MCF 10A (cell line): ENCODE results near the gene CCDC141. TPM values are rescaled to one million over a fixed set of nuclear protein-coding genes. Genes with fewer than 3 reads are reported as not detected.

Source experiments
- BruUV-seq: library from RNA; stranded (reverse); fragments of 400-500 nt; replicated peaks from 2 replicates; lab custom pipeline; 2021; lab: Mats Ljungman, UMichigan
- CTCF ChIA-PET: fragments of 300-600 bp; sonication (Branson Sonifier 250); formaldehyde crosslinking; extraction: SDS; loops from one replicate; lab custom pipeline; 2021; ENCODE audit warnings: antibody characterized with exemption, inconsistent platforms; lab: Yijun Ruan, JAX
- POLR2A ChIA-PET: fragments of 300-600, 350-650 bp; sonication (Branson Sonifier 250); formaldehyde crosslinking; extraction: SDS; loops from one replicate; lab custom pipeline; 2020; ENCODE audit warnings: antibody characterized with exemption, inconsistent platforms; lab: Yijun Ruan, JAX
- DNase-seq: peaks from one replicate; pipeline ENCODE4 v3.0.0-alpha.2; 2018; ENCODE audit not compliant: unreplicated experiment
- H3K27ac Mint-ChIP-seq: one replicate; pipeline ENCODE4 v1.8.0; 2022; ENCODE audit warnings: mild to moderate bottlenecking, low read depth, mixed read lengths; ENCODE audit not compliant: unreplicated experiment
- H3K27me3 Mint-ChIP-seq: one replicate; pipeline ENCODE4 v1.8.0; 2022; ENCODE audit warnings: mixed read lengths; ENCODE audit not compliant: insufficient read depth, unreplicated experiment
- H3K36me3 Mint-ChIP-seq: one replicate; pipeline ENCODE4 v1.8.0; 2022; ENCODE audit warnings: mild to moderate bottlenecking, moderate library complexity, mixed read lengths; ENCODE audit not compliant: insufficient read depth, unreplicated experiment
- H3K4me1 Mint-ChIP-seq: one replicate; pipeline ENCODE4 v1.8.0; 2022; ENCODE audit warnings: mixed read lengths; ENCODE audit not compliant: insufficient read depth, unreplicated experiment
- H3K4me3 Mint-ChIP-seq: one replicate; pipeline ENCODE4 v1.8.0; 2022; ENCODE audit warnings: mild to moderate bottlenecking, moderate library complexity, mixed read lengths; ENCODE audit not compliant: unreplicated experiment
- H3K9me3 Mint-ChIP-seq: one replicate; pipeline ENCODE4 v1.8.0; 2022; ENCODE audit warnings: mixed read lengths; ENCODE audit not compliant: unreplicated experiment
- intact Hi-C: fragments of 100-400 bp; cut with micrococcal nuclease; formaldehyde crosslinking; loops from 2 replicates; pipeline ENCODE4 v1.14.1; 2022
- total RNA-seq: library from RNA; stranded (reverse); gene quantifications from 2 replicates; pipeline ENCODE4 v1.2.3, GENCODE V29; 2022
- TF ChIP-seq, protein P1 (sequence below): fragments of 200-600 bp; IDR thresholded peaks from one replicate; pipeline ENCODE4 v1.8.0; 2022; ENCODE audit warnings: antibody characterized with exemption, mild to moderate bottlenecking; ENCODE audit not compliant: unreplicated experiment

The CCDC141 gene
- total RNA-seq, 1 experiment from 2014 or later: not detected

GRCh38 chr2:178848335-178848734, 201.6 kb downstream of the CCDC141 start:
- H3K4me1 Mint-ChIP-seq: no peaks in the 10 kb centered on the region
- no peaks in the 10 kb centered on the region for H3K27me3 Mint-ChIP-seq
- no peaks in the 10 kb centered on the region for H3K36me3 Mint-ChIP-seq
- H3K4me3 Mint-ChIP-seq: no peak overlapping the region
- ChIA-PET CTCF (interaction anchor here (1.1 kb wide), 1 partner anchor 281 kb away, joined by 3 read pairs; no protein-coding TSS in a partner anchor), POLR2A (no interaction called here)
- TF ChIP-seq, protein P1, sequence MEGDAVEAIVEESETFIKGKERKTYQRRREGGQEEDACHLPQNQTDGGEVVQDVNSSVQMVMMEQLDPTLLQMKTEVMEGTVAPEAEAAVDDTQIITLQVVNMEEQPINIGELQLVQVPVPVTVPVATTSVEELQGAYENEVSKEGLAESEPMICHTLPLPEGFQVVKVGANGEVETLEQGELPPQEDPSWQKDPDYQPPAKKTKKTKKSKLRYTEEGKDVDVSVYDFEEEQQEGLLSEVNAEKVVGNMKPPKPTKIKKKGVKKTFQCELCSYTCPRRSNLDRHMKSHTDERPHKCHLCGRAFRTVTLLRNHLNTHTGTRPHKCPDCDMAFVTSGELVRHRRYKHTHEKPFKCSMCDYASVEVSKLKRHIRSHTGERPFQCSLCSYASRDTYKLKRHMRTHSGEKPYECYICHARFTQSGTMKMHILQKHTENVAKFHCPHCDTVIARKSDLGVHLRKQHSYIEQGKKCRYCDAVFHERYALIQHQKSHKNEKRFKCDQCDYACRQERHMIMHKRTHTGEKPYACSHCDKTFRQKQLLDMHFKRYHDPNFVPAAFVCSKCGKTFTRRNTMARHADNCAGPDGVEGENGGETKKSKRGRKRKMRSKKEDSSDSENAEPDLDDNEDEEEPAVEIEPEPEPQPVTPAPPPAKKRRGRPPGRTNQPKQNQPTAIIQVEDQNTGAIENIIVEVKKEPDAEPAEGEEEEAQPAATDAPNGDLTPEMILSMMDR: no peak
- BruUV-seq: no TSS peak
- DNase-seq: no peak
- intact Hi-C loops: no loop called here
- H3K9me3 Mint-ChIP-seq: peaks cover 5% of the 10 kb centered on the region
- H3K27ac Mint-ChIP-seq: no peak overlapping the region

- BruUV-seq: no TSS peak
- Mint-ChIP-seq H3K27ac (no peak overlapping the region), H3K4me3 (no peak overlapping the region), H3K36me3 (no peaks in the 10 kb centered on the region), H3K27me3 (no peaks in the 10 kb centered on the region), H3K4me1 (no peaks in the 10 kb centered on the region), H3K9me3 (peaks cover 5% of the 10 kb centered on the region)
- CTCF ChIA-PET: no interaction called here
- intact Hi-C loops: no loop called here
- POLR2A ChIA-PET: no interaction called here
- DNase-seq: no peak
- TF ChIP-seq, protein P1: no peak
Observed at GRCh38 chr2:178846458-178846802, 203.5 kb downstream of the CCDC141 start.

DNA sequence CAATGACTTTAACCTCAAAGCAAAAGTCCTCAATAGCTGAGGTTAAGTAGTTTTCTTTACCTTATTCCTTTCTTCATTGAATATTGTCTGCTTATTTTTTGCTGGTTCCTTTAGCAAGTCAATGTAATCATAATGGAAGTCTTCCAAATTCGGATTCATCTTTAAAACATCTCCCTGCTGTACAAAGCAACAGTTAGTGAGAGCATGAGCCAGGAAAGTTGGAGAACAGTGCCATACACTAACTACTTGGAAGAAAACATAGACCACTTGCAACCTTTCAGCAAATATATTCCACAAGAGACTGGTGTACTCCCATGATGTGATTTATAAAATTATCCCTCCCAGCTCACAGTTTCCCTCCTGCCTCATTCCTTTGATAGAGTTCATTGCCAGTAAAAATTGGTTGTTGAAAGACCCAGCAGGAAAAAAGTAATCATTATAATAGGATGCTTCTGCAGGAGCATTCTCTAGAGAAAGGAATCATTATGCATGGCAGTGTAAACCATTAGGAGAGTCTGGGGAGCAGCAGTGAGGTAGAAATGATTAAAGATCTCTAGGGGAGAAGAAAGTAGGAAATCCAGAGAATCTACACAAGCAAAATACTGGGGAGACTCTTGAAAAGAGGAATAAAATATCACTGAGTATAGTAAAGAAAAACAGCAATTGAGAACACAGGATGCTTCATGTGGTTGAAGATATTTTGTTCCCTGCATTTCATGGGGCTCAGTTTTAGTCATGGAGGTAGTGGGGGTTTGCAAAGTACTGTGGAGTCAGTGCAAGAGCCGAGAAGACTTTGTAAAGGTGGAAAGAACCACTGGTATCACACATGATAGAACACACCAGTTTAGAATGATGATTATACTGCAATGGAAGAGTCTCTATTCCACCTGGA, 204.1 kb downstream of the CCDC141 start:
- ChIA-PET CTCF (interaction anchor here (0.5 to 0.7 kb wide), 2 partner anchors 83 to 240 kb away, joined by 3 read pairs; no protein-coding TSS in a partner anchor), POLR2A (interaction anchor here (1.5 kb wide), 1 partner anchor 9 kb away, joined by 4 read pairs; no protein-coding TSS in a partner anchor)
- H3K36me3 Mint-ChIP-seq: no peaks in the 10 kb centered on the region
- no TSS peak for BruUV-seq
- H3K9me3 Mint-ChIP-seq: peaks cover 5% of the 10 kb centered on the region
- no peaks in the 10 kb centered on the region for H3K4me1 Mint-ChIP-seq
- no peak for DNase-seq
- no peak overlapping the region for H3K4me3 Mint-ChIP-seq
- TF ChIP-seq, protein P1: no peak
- no peak overlapping the region for H3K27ac Mint-ChIP-seq
- no peaks in the 10 kb centered on the region for H3K27me3 Mint-ChIP-seq
- intact Hi-C loops: no loop called here

GRCh38 chr2:178844701-178845100, 205.2 kb downstream of the CCDC141 start:
- H3K27ac Mint-ChIP-seq: no peak overlapping the region
- TF ChIP-seq, protein P1: no peak
- no peaks in the 10 kb centered on the region for H3K27me3 Mint-ChIP-seq
- intact Hi-C loops: no loop called here
- POLR2A ChIA-PET: interaction anchor here (0.6 to 1.5 kb wide), 2 partner anchors 10 to 1068 kb away, joined by 3 to 4 read pairs; no protein-coding TSS in a partner anchor
- CTCF ChIA-PET: no interaction called here
- BruUV-seq: no TSS peak
- DNase-seq: no peak
- H3K9me3 Mint-ChIP-seq: peaks cover 5% of the 10 kb centered on the region
- no peaks in the 10 kb centered on the region for H3K36me3 Mint-ChIP-seq
- H3K4me3 Mint-ChIP-seq: no peak overlapping the region
- no peaks in the 10 kb centered on the region for H3K4me1 Mint-ChIP-seq
